GM23338 (cell line): ENCODE data around the gene GRP. TPM values are rescaled to one million over a fixed set of nuclear protein-coding genes. Genes with fewer than 3 reads are reported as not detected.

Experiments used
- ATAC-seq: fragments of 200-7000 bp; cut with Tn5 transposase; 3 replicates; pipeline ENCODE4 v1.9.1; 2020
- DNase-seq: peaks from one replicate; pipeline ENCODE4 v3.0.0-alpha.2; 2015; ENCODE audit warnings: low spot score
- H2AFZ ChIP-seq: fragments of 200-600 bp; sonication (generic); 2 replicates; pipeline ENCODE4 v1.8.0; 2016; ENCODE audit warnings: antibody characterized with exemption, mild to moderate bottlenecking, moderate library complexity
- H3F3A ChIP-seq: fragments of 200-600 bp; sonication (generic); replicated peaks from 2 replicates; pipeline ENCODE4 v1.8.0; 2017; ENCODE audit warnings: antibody characterized with exemption, mixed run types, low read depth
- H3K27ac ChIP-seq: fragments of 200-600 bp; sonication (generic); 2 replicates; pipeline ENCODE4 v1.6.1; 2016; ENCODE audit warnings: low read depth
- H3K27me3 ChIP-seq: fragments of 200-600 bp; sonication (generic); 2 replicates; pipeline ENCODE4 v1.8.0; 2016; ENCODE audit warnings: mild to moderate bottlenecking, mixed run types, moderate library complexity; ENCODE audit not compliant: insufficient read depth
- H3K36me3 ChIP-seq: fragments of 200-600 bp; sonication (generic); 2 replicates; pipeline ENCODE4 v1.8.0; 2016; ENCODE audit warnings: mild to moderate bottlenecking; ENCODE audit not compliant: insufficient read depth
- H3K4me1 ChIP-seq: fragments of 200-600 bp; sonication (generic); 2 replicates; pipeline ENCODE4 v1.8.0; 2016; ENCODE audit warnings: mild to moderate bottlenecking, moderate library complexity; ENCODE audit not compliant: insufficient read depth
- H3K4me2 ChIP-seq: fragments of 200-600 bp; sonication (generic); 2 replicates; pipeline ENCODE4 v1.7.1; 2017; ENCODE audit warnings: mixed run types
- H3K4me3 ChIP-seq: fragments of 200-600 bp; sonication (generic); 2 replicates; pipeline ENCODE4 v1.6.1; 2016; ENCODE audit warnings: mixed run types
- H3K79me2 ChIP-seq: fragments of 200-600 bp; sonication (generic); replicated peaks from 2 replicates; pipeline ENCODE4 v1.8.0; 2017; ENCODE audit warnings: mild to moderate bottlenecking; ENCODE audit not compliant: insufficient read depth
- H3K9me2 ChIP-seq: fragments of 200-600 bp; sonication (generic); 2 replicates; pipeline ENCODE4 v1.8.0; 2017; ENCODE audit not compliant: insufficient read depth
- H4K20me1 ChIP-seq: fragments of 200-600 bp; sonication (generic); replicated peaks from 2 replicates; pipeline ENCODE4 v1.8.0; 2017; ENCODE audit warnings: mild to moderate bottlenecking; ENCODE audit not compliant: insufficient read depth
- H3K27ac Mint-ChIP-seq: 2 replicates; pipeline ENCODE4 v1.8.0; 2020; ENCODE audit warnings: inconsistent platforms, mild to moderate bottlenecking, moderate library complexity, mixed read lengths
- H3K27me3 Mint-ChIP-seq: 3 replicates; pipeline ENCODE4 v1.8.0; 2022; ENCODE audit warnings: low read depth, mild to moderate bottlenecking, moderate library complexity, mixed read lengths, inconsistent platforms; ENCODE audit not compliant: insufficient read depth, poor library complexity
- H3K36me3 Mint-ChIP-seq: 3 replicates; pipeline ENCODE4 v1.8.0; 2021; ENCODE audit warnings: low read depth, mild to moderate bottlenecking, inconsistent platforms, moderate library complexity, mixed read lengths
- H3K4me1 Mint-ChIP-seq: 3 replicates; pipeline ENCODE4 v1.8.0; 2020; ENCODE audit warnings: mild to moderate bottlenecking, inconsistent platforms, mixed read lengths
- H3K4me3 Mint-ChIP-seq: 3 replicates; pipeline ENCODE4 v1.8.0; 2021; ENCODE audit warnings: moderate library complexity, mild to moderate bottlenecking, inconsistent platforms, mixed read lengths
- H3K9me3 Mint-ChIP-seq: 3 replicates; pipeline ENCODE4 v1.8.0; 2020; ENCODE audit warnings: moderate library complexity, mild to moderate bottlenecking, inconsistent platforms, mixed read lengths
- CTCF ChIP-seq, 2 experiments: fragments of 200-600 bp in 1 of 2; sonication (generic) in 1 of 2; conservative IDR thresholded peaks; 2 replicates each; pipeline versions ENCODE4 v1.5.1 to v1.6.1; 2016 to 2017; ENCODE audit warnings: antibody characterized with exemption in 2 of 2, low read depth in 2 of 2, mild to moderate bottlenecking in 2 of 2, moderate library complexity in 1 of 2
- ETS1 ChIP-seq: IDR thresholded peaks from 2 replicates; pipeline ENCODE4 v1.6.1; 2016; ENCODE audit warnings: antibody characterized with exemption
- JUNB ChIP-seq: IDR thresholded peaks from one replicate; pipeline ENCODE4 v1.6.1; 2016; ENCODE audit warnings: antibody characterized with exemption; ENCODE audit not compliant: unreplicated experiment
- NANOG ChIP-seq: IDR thresholded peaks from 2 replicates; pipeline ENCODE4 v1.6.1; 2016; ENCODE audit warnings: antibody characterized with exemption, borderline replicate concordance
- POLR2AphosphoS5 ChIP-seq: IDR thresholded peaks from 2 replicates; pipeline ENCODE4 v1.6.1; 2016; ENCODE audit warnings: antibody characterized with exemption, low read depth
- REST ChIP-seq: IDR thresholded peaks from one replicate; pipeline ENCODE4 v1.6.1; 2018; ENCODE audit warnings: antibody characterized with exemption; ENCODE audit not compliant: unreplicated experiment
- STAT1 ChIP-seq: IDR thresholded peaks from one replicate; pipeline ENCODE4 v1.6.1; 2016; ENCODE audit warnings: antibody characterized with exemption; ENCODE audit not compliant: unreplicated experiment
- ZNF331 ChIP-seq: fragments of 250-450 bp; sonication (Bioruptor Pico); IDR thresholded peaks from 2 replicates; pipeline ENCODE4 v1.5.0; 2020; ENCODE audit warnings: low read depth, mild to moderate bottlenecking, moderate library complexity
- ZNF462 ChIP-seq: fragments of 250-450 bp; sonication (Bioruptor Pico); IDR thresholded peaks from 2 replicates; pipeline ENCODE4 v1.5.0; 2020; ENCODE audit warnings: mild to moderate bottlenecking, moderate library complexity
- polyA plus RNA-seq: library from polyadenylated mRNA; unstranded; fragments of >200 nt; fragmentation: Nextera tagmentation; extraction: Ambion mirVana; gene quantifications from 2 replicates; pipeline ENCODE4 v1.2.1, GENCODE V29; 2016
- total RNA-seq: library from RNA; depleted of rRNA; stranded (reverse); fragments of >200 nt; shearing (Covaris generic); gene quantifications from 2 replicates; pipeline ENCODE4 v1.2.3, GENCODE V29; 2014

Gene GRP
- total and polyA plus RNA-seq, 2 experiments from 2014 or later, result not detected

GRCh38 chr18:59238385-59238784 lies 18.4 kb downstream of the GRP start:
- Histone ChIP-seq H3K79me2 (no peaks in the 10 kb centered on the region), H3K27ac (no peak overlapping the region), H3K36me3 (no peaks in the 10 kb centered on the region), H3K27me3 (no peaks in the 10 kb centered on the region), H4K20me1 (no peaks in the 10 kb centered on the region), H3K4me2 (no peak overlapping the region), H3K9me2 (no peaks in the 10 kb centered on the region), H3F3A (no peaks in the 10 kb centered on the region), H3K4me1 (no peaks in the 10 kb centered on the region), H3K4me3 (no peak overlapping the region), H2AFZ (no peak overlapping the region)
- H3K4me3 Mint-ChIP-seq, result no peak overlapping the region
- H3K27ac Mint-ChIP-seq, result no peak overlapping the region
- ATAC-seq, result no peak
- DNase-seq, result no peak
- TF ChIP-seq ETS1 (no peak), ZNF331 (CRISPR knock-in tag) (no peak), REST (no peak), JUNB (no peak), CTCF (conservative IDR thresholded peaks at IDR 0.05; ENCODE audit: low read depth in 2 of 2) (no peak), NANOG (no peak), ZNF462 (CRISPR knock-in tag) (no peak), POLR2AphosphoS5 (no peak), STAT1 (no peak)
- H3K9me3 Mint-ChIP-seq, result no peaks in the 10 kb centered on the region
- H3K36me3 Mint-ChIP-seq, result no peaks in the 10 kb centered on the region
- peaks cover 2% of the 10 kb centered on the region for H3K27me3 Mint-ChIP-seq
- no peaks in the 10 kb centered on the region for H3K4me1 Mint-ChIP-seq
